NCI-H2107 treated with DMSO at 0.1 percent for 48 hours (cell line): ENCODE data around the gene TSPAN13.
"Not testable (repeated sequence)": the region's sequence is repeated elsewhere in the genome, so short reads cannot be mapped to it uniquely, and the experiment has no call there.

Experiments used
- DNase-seq: peaks from one replicate; lab custom pipeline; 2025; ENCODE audit not compliant: unreplicated experiment; lab: John Stamatoyannopoulos, UW

Gene TSPAN13

DNA sequence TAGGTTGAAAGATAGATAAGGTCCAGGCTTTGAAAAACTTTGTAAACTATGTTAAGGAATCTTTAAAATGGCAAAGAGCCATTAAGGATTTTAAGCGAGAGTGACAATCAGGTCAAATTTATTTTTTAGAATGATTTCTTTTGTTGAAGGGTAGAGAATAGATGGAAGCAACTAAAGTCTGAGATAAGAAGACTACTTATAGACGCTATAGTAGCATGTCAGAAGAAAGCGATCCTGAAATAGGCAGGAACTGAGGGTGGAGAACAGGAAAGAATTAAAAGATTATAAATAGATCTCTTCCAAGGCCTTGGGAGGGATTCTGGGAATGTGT, 13.0 kb upstream of the TSPAN13 start:
- no peak for DNase-seq

DNA sequence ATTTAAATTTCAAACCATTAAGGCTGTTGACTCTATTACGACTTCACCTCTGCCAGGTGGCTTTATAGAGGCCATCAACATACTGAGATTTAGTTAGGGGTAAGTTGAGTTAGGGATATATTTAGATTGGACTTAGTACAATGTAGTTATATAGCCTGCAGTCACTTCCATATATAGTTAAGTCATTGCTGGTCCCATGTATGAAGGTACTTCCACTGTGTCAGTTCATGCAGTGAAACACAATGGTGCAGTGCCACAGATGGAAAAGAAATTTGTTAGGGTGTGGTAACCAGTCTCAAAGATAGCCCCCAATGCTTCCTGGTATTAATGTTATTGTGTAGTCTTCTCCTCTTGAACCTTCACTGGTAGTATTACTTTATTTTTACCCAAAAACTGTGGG, 12.6 kb upstream of the TSPAN13 start:
- no peak for DNase-seq

DNA sequence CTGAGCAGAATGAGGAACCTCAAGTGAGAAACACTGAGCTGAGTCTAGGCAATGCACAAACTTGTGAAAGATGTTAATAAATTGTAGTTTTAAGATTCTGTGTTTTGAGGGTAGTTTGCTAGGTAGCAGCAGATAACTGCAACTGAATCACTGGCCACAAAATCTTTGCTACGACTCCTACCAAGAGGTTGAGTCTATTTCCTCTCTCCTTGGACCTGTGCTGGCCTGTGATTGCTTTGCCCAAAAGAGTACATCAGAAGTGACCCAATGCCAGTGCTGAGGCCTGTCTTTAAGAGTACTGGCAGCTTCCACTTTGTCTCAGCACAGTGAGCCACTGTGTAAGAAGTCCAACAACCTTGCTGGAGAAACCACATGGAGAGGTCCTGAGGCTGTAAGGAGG, 11.9 kb upstream of the TSPAN13 start:
- no peak for DNase-seq

- no peak for DNase-seq
Observed at GRCh38 chr7:16742547-16742946, 11.0 kb upstream of the TSPAN13 start.

DNA sequence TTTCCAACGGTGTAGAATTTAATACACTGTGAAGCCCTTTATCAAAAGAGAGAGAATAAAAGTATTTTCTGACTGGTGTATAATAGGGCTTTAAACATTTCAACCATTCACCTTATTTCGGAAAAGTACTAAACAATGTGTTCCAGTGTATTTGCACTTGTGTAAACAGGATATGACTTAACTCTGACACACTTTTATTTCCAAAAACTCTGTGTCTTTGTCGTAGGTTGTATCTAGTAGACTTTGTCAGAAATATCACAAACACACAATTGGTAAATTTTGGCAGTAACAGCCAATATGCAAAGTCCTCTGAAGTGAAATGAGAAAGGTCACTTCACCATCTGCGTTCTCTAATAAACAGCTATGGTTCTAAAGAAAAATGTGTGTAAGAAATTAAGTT, 10.3 kb upstream of the TSPAN13 start:
- no peak for DNase-seq

DNA sequence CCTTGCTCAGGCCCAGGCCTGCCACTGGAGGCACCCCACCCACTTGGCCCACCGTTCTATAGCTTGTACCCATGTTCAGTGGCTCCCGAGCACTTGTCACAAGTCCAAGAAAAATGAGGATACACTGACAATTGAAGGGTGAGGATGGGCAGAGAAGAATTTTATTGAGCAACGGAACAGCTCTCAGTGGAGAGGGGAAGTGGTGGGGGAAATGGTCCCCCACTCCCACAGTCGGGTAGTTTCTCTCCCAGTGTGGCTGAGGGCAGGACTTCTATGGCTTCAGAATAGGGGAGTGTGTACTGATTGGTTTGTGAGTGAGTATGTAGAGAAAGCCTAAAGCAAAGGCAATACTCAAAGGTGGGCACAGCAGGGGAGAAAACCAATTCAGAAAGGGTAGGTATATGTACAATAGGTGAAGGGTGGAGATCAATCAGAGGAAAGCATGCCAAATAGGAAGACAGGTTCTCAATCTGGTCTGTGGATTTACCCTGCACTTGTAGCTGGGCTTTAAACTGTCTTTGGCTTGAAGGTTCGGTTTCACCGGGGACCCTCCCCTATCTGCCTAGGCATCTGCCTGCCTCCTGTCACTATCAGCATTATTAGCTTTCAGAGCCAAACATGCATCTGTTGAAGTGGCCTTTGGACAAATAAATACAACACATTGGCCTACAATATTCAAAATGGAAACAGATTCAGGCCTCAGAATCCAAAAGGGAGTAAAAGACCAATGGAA, 8.9 kb upstream of the TSPAN13 start:
- no peak for DNase-seq

DNA sequence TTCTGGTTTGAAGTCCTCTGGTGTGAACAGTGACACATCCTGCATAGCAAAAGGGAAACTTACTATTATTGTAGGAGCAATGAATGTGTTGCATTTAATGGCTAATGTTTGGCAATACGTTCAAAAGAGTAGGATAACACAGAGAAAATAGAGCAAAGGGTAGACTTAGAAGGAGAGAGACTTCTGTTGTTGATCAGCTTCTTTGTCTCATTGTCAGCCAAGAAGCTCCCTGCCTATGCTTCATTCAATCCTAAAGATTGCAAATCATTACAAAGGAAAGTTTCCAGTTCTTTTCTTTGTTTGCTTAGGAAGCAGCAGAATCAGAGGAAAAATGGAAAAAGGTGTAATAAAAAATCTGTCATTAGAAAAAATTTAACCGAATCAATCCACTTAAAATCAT, 7.9 kb upstream of the TSPAN13 start:
- DNase-seq, result no peak

DNA sequence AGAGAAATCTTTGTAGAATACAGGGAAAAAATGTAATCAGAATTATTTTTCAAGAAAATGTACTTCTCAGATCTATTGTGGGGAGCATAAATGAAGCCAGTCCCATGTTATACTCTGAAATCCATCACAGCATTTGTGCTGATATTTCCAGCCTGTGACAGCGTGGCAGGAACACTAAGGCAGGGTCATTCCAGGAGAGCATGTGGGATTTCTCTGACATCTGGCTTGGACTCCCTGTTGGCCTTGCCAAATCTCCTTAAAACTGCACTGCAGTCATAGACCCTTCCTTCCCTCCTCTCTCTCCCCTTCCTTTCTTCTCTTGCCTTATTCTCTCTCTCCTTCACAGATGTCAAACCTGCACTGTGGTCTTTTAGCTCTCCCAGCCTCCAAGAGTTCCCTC, 6.5 kb upstream of the TSPAN13 start:
- no peak for DNase-seq

DNA sequence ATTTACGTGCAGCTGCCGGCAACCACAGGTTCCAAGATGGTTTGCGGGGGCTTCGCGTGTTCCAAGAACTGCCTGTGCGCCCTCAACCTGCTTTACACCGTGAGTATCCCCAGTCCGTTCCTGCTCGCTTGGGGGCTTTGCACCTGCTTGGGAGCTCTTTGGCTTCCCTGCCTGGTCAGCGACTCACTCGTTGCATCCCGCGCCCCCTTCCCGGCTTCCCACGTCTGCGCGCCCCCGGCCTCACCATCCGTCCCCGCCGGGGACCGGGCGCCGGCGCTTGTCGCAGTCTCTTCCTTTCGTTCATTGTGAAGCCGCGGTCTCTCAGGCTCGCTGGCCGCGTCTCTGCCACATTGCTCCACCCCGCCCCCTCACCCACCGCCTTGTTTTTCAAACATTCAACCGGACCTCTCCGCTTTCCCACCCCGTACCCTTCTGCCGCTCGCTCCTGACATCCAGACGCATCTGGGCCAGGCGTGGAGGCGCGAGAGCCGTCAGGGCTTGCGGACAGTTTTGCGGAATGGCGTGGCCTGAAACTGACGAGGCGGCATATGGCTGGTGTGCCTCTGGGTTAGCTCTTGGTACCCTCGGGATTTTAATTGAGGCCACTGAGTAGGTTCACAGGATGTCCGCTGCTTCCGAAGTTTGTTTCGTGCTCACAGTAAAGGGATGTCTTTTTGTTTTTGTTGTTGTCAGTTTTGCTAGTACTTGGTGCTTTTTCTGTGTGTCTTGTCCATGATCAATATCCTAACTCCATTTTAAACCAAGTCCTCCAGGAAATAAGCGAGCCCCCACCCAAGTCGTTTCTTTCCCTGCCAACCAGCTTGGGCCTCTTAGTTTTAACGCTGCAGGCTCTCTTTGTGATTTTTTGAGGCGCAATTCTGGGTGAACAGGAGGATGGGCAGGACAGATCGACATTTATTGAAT, 639 bp downstream of the TSPAN13 start:
- DNase-seq, result peak; percentile 48

DNA sequence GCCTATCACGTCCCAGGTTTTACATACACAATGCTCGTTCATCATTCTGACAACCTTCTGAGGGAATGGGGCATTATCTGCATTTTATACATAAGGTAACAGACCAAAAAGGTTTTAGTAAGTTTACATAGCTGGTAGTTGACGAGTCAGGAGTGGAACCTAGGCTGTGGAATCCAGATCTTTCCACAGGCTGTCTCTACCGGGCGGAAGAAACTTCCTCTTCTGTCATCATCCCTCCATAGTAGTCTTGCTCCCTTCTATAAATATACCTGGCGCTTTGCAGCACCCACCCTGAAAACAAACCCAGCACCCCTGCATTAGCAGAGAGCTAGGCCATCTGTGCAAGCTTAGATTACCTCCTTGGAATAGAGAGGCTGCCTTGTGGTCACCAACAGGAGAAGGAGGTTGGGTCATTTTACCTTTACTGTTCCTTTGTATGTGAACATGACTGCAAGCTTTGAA, 1.3 kb downstream of the TSPAN13 start:
- peak; percentile 15 for DNase-seq

DNA sequence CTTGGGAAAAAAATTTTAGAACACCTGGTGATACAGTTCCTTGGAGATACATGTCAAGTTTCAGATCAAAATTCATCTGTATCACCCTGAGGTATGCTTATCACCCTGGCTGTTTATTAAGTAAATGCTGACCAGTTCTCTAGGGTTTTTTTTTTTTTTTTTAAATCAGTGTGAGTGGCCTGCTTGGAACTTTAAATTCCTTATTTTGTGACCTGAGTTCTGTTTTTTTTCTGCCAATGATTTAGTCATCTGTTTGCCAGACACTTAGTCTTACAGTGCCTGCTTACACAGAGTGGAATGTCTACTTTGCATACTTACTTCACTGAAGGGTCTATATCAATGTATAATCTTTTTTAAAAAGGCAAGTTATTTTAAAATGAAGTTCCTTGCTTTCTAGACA, 1.8 kb downstream of the TSPAN13 start:
- no peak for DNase-seq

- DNase-seq, result no peak
Observed at GRCh38 chr7:16758036-16758435, 4.5 kb downstream of the TSPAN13 start.

GRCh38 chr7:16758631-16759611, 5.4 kb downstream of the TSPAN13 start:
- DNase-seq, result no peak

- no peak for DNase-seq
Observed at GRCh38 chr7:16759840-16760239, 6.3 kb downstream of the TSPAN13 start.

- no peak for DNase-seq
Observed at GRCh38 chr7:16762177-16762576, 8.6 kb downstream of the TSPAN13 start.

- DNase-seq, result no peak
Observed at GRCh38 chr7:16764942-16765341, 11.4 kb downstream of the TSPAN13 start.

- no peak for DNase-seq
Observed at GRCh38 chr7:16765436-16765859, 11.9 kb downstream of the TSPAN13 start.

- DNase-seq, result not testable (repeated sequence)
Observed at GRCh38 chr7:16769994-16770393, 16.4 kb downstream of the TSPAN13 start.

DNA sequence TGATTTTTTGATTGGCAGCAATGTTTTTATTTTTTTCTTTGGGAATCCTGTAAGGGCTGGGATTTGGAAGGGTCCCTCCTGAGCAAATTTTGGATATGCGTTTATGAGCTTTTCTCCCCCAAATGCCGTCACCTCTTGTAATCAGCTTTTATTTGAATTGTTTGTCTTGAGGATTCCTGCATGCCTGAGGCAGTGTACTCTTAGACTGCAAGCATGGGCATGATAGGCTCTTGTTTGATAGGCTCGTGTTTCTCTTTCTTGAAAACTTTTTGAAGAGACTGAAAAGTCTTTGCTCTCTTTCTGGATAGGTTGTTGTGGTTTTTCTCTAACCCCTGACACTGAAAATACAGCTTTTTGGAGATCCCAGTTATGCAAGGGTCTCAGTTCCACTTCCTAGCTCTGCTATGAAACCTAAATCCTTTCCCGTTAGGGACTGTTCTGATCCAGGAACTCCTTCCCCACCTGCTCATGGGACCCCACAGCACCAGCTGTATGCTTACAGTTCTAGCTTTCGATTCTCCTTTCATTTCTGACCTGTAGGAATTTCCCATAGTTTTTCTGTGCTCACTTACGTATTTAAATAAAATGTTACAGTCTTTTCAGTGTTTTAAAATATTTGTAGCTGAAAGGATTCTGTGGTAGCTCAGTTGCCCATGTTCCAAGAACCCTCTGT, 17.2 kb downstream of the TSPAN13 start:
- DNase-seq, result no peak

- DNase-seq, result no peak
Observed at GRCh38 chr7:16773326-16773725, 19.8 kb downstream of the TSPAN13 start.

DNA sequence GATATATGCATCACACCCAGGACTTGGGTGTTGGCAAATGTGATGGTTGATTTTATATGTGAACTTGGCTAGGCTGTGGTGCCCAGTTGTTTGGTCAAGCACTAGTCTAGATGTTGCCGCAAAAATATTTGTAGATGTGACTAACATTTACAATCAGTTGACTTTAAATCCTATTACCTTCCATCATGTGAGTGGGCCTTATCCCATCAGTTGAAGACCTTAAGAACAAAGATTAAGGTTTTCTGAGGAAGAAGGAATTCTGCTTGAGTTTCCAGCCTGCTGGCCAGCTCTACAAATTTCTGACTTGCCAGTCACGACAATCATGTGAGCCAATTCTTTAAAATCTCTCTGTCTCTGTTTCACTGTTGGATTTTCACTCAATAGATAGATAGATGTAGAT, 20.3 kb downstream of the TSPAN13 start:
- DNase-seq, result no peak
